HEK293 (cell line): ENCODE measurements around the gene EIF2D.
"Not testable (repeated sequence)": the region's sequence is repeated elsewhere in the genome, so short reads cannot be mapped to it uniquely, and the experiment has no call there.

ENCODE experiments used
- CTCF ChIA-PET: fragments of 350-600 bp; formaldehyde crosslinking; extraction: SDS; loops from one replicate; lab custom pipeline; 2021; ENCODE audit warnings: antibody characterized with exemption; lab: Yijun Ruan, JAX
- POLR2A ChIA-PET: fragments of 300-600 bp; formaldehyde crosslinking; extraction: SDS; loops from one replicate; lab custom pipeline; 2020; ENCODE audit warnings: antibody characterized with exemption, inconsistent platforms; lab: Yijun Ruan, JAX
- H3K27ac ChIP-seq: fragments of 200-500 bp; sonication (Bioruptor generic); 2 replicates; pipeline ENCODE4 v1.5.1; 2014; ENCODE audit warnings: low read depth, low read length, control low read depth, inconsistent platforms; ENCODE audit errors: extremely low read depth
- H3K36me3 ChIP-seq, 2 experiments: fragments of 200-500 bp in 1 of 2; sonication (Bioruptor generic) in 1 of 2; 1 replicate in 1 of 2; 2 replicates in 1 of 2; pipeline ENCODE4 v1.5.1; 2014 to 2017; ENCODE audit warnings: inconsistent platforms in 2 of 2, low read length in 2 of 2; ENCODE audit not compliant: control insufficient read depth in 2 of 2, insufficient read depth in 1 of 2
- H3K4me1 ChIP-seq: fragments of 200-500 bp; sonication (Bioruptor generic); 2 replicates; pipeline ENCODE4 v1.5.1; 2014; ENCODE audit warnings: mild to moderate bottlenecking, low read length, inconsistent platforms; ENCODE audit not compliant: control insufficient read depth, insufficient read depth
- H3K4me3 ChIP-seq: 2 replicates; pipeline ENCODE4 v1.5.1; 2011; ENCODE audit warnings: low read depth, mild to moderate bottlenecking, control low read depth, low read length, moderate library complexity
- H3K9me3 ChIP-seq: fragments of 200-500 bp; sonication (Bioruptor generic); 2 replicates; pipeline ENCODE4 v1.5.1; 2014; ENCODE audit warnings: low read depth, low read length, inconsistent platforms; ENCODE audit not compliant: control insufficient read depth, insufficient read depth
- GLI2 ChIP-seq: fragments of 450-650 bp; formaldehyde crosslinking; IDR thresholded peaks from 2 replicates; pipeline ENCODE4; 2017; ENCODE audit warnings: missing biosample characterization, missing genetic modification characterization, low read depth, borderline replicate concordance
- KLF10 ChIP-seq: fragments of 450-650 bp; IDR thresholded peaks from 2 replicates; pipeline ENCODE4 v1.5.1; 2018; ENCODE audit warnings: missing biosample characterization, mild to moderate bottlenecking, missing genetic modification characterization
- PRDM1 ChIP-seq: fragments of 450-650 bp; formaldehyde crosslinking; IDR thresholded peaks from 2 replicates; pipeline ENCODE4; 2016; ENCODE audit warnings: missing biosample characterization, missing genetic modification characterization
- SCRT1 ChIP-seq: fragments of 450-650 bp; formaldehyde crosslinking; IDR thresholded peaks from 2 replicates; pipeline ENCODE4 v1.5.1; 2016; ENCODE audit warnings: missing biosample characterization, missing genetic modification characterization, borderline replicate concordance
- SCRT2 ChIP-seq: fragments of 450-650 bp; formaldehyde crosslinking; IDR thresholded peaks from 2 replicates; pipeline ENCODE4 v1.5.1; 2016; ENCODE audit warnings: missing biosample characterization, missing genetic modification characterization
- ZBTB11 ChIP-seq: fragments of 450-650 bp; formaldehyde crosslinking; conservative IDR thresholded peaks from 2 replicates; pipeline ENCODE4 v1.5.1; 2016; ENCODE audit warnings: low read depth, missing biosample characterization, missing genetic modification characterization
- ZBTB17 ChIP-seq: fragments of 450-650 bp; formaldehyde crosslinking; IDR thresholded peaks from 2 replicates; pipeline ENCODE4 v1.5.1; 2016; ENCODE audit warnings: missing biosample characterization, missing genetic modification characterization
- ZNF10 ChIP-seq: fragments of 450-650 bp; formaldehyde crosslinking; IDR thresholded peaks from 2 replicates; pipeline ENCODE4 v1.5.1; 2017; ENCODE audit warnings: missing biosample characterization, missing genetic modification characterization
- ZNF184 ChIP-seq: fragments of 450-650 bp; IDR thresholded peaks from 2 replicates; pipeline ENCODE4 v1.5.1; 2018; ENCODE audit warnings: missing biosample characterization, mild to moderate bottlenecking, missing genetic modification characterization
- ZNF211 ChIP-seq: fragments of 450-650 bp; formaldehyde crosslinking; IDR thresholded peaks from 2 replicates; pipeline ENCODE4 v1.5.1; 2016; ENCODE audit warnings: low read depth, missing biosample characterization, missing genetic modification characterization
- ZNF274 ChIP-seq, 2 experiments: fragments of 200-500 bp in 1 of 2; fragments of 450-650 bp in 1 of 2; sonication (Bioruptor generic) in 1 of 2; formaldehyde crosslinking in 1 of 2; IDR thresholded peaks; 2 replicates each; pipeline versions ENCODE4 v1.5.1 to v1.6.1; 2014 to 2016; ENCODE audit warnings: borderline replicate concordance in 1 of 2, inconsistent platforms in 1 of 2, low read length in 1 of 2, missing biosample characterization in 1 of 2, missing genetic modification characterization in 1 of 2
- ZNF324 ChIP-seq: fragments of 450-650 bp; formaldehyde crosslinking; IDR thresholded peaks from 2 replicates; pipeline ENCODE4 v1.5.1; 2016; ENCODE audit warnings: missing biosample characterization, missing genetic modification characterization
- ZNF530 ChIP-seq: fragments of 450-650 bp; formaldehyde crosslinking; IDR thresholded peaks from 2 replicates; pipeline ENCODE4 v1.5.1; 2016; ENCODE audit warnings: low read depth, missing biosample characterization, missing genetic modification characterization
- ZNF626 ChIP-seq: fragments of 450-650 bp; sonication (Bioruptor Pico); formaldehyde crosslinking; IDR thresholded peaks from 2 replicates; pipeline ENCODE4 v1.5.1; 2018; ENCODE audit warnings: missing biosample characterization, missing genetic modification characterization, inconsistent platforms
- ZNF776 ChIP-seq: fragments of 450-650 bp; formaldehyde crosslinking; IDR thresholded peaks from 2 replicates; pipeline ENCODE4 v1.5.0; 2017; ENCODE audit warnings: missing biosample characterization, missing genetic modification characterization, borderline replicate concordance
- ZNF785 ChIP-seq: fragments of 450-650 bp; formaldehyde crosslinking; IDR thresholded peaks from 2 replicates; pipeline ENCODE4 v1.5.1; 2016; ENCODE audit warnings: missing biosample characterization, missing genetic modification characterization
- ZNF830 ChIP-seq: fragments of 450-650 bp; IDR thresholded peaks from 2 replicates; pipeline ENCODE4 v1.5.0; 2018; ENCODE audit warnings: missing biosample characterization, missing genetic modification characterization, low read depth, mild to moderate bottlenecking, moderate library complexity
- ZXDB ChIP-seq: fragments of 450-650 bp; formaldehyde crosslinking; IDR thresholded peaks from 2 replicates; pipeline ENCODE4 v1.5.1; 2016; ENCODE audit warnings: missing biosample characterization, missing genetic modification characterization

The EIF2D gene

GRCh38 chr1:206647224-206647623 is 35.0 kb upstream of the EIF2D start (continued):
- TF ChIP-seq ZBTB11 (tag by site-specific recombination) (no peak), ZXDB (no peak), ZNF776 (no peak), ZNF830 (tag by site-specific recombination) (no peak)

GRCh38 chr1:206646504-206646903 is 34.2 kb upstream of the EIF2D start:
- Histone ChIP-seq H3K27ac (no peak overlapping the region), H3K9me3 (no peaks in the 10 kb centered on the region), H3K4me1 (no peaks in the 10 kb centered on the region), H3K4me3 (no peak overlapping the region), H3K36me3 (peaks cover 0 to 42% of the 10 kb centered on the region in 2 experiments; a peak in 2 of 3 replicates)
- CTCF ChIA-PET: interaction anchor here (1.5 to 25.1 kb wide), 3 partner anchors 9 to 17 kb away, joined by 4 to 380 read pairs (median 30); partner anchors contain the start of gene DYRK3
- POLR2A ChIA-PET: no interaction called here
- TF ChIP-seq ZNF324 (tag by site-specific recombination): no peak
- TF ChIP-seq ZBTB17 (tag by site-specific recombination): no peak
- TF ChIP-seq PRDM1 (tag by site-specific recombination): no peak
- TF ChIP-seq, all 188 proteins: peak for 0

GRCh38 chr1:206643118-206643698 is 30.9 kb upstream of the EIF2D start:
- Histone ChIP-seq H3K4me3 (no peak overlapping the region), H3K4me1 (no peaks in the 10 kb centered on the region), H3K27ac (no peak overlapping the region), H3K9me3 (no peaks in the 10 kb centered on the region), H3K36me3 (peaks cover 8 to 41% of the 10 kb centered on the region in 2 experiments; a peak in 2 of 3 replicates)
- no peak for TF ChIP-seq ZXDB
- TF ChIP-seq SCRT2 (tag by site-specific recombination): no peak
- ChIA-PET POLR2A (no interaction called here), CTCF (interaction anchor here (0.7 kb wide), 1 partner anchor 16 kb away, joined by 3 read pairs; no protein-coding TSS in a partner anchor)

GRCh38 chr1:206642074-206642473 is 29.8 kb upstream of the EIF2D start:
- CTCF ChIA-PET: interaction anchor here (0.7 to 1.3 kb wide), 2 partner anchors 17 to 232 kb away, joined by 3 to 4 read pairs; no protein-coding TSS in a partner anchor
- H3K9me3 ChIP-seq, H3K4me3 ChIP-seq, POLR2A ChIA-PET, H3K27ac ChIP-seq, H3K4me1 ChIP-seq: not testable (repeated sequence)
- peak; percentile 84; the same call in 1 of the 2 replicates for TF ChIP-seq SCRT1
- TF ChIP-seq SCRT2 (tag by site-specific recombination): peak; percentile 94
- 0 out of 2 replicates have a peak, but pooled peaks have one; percentile 26 for TF ChIP-seq ZNF184 (tag by site-specific recombination)
- H3K36me3 ChIP-seq: peaks cover 8 to 30% of the 10 kb centered on the region in 2 experiments; a peak in 2 of 3 replicates

- CTCF ChIA-PET: interaction anchor here (1.1 to 2.5 kb wide), 3 partner anchors 27 to 158 kb away, joined by 3 to 14 read pairs (median 4); no protein-coding TSS in a partner anchor
- Histone ChIP-seq H3K27ac (no peak overlapping the region), H3K9me3 (no peaks in the 10 kb centered on the region), H3K36me3 (peaks cover 8 to 19% of the 10 kb centered on the region in 2 experiments; a peak in 2 of 3 replicates), H3K4me1 (peaks cover 11% of the 10 kb centered on the region), H3K4me3 (no peak overlapping the region)
- POLR2A ChIA-PET: interaction anchor here (0.5 to 0.7 kb wide), 2 partner anchors 11 to 47 kb away, joined by 3 read pairs; no protein-coding TSS in a partner anchor
- TF ChIP-seq ZNF274 (IDR thresholded peaks at IDR 0.05; ENCODE audit: low read length): no peak
- no peak for TF ChIP-seq ZNF274 (tag by site-specific recombination; IDR thresholded peaks at IDR 0.05; ENCODE audit: borderline replicate concordance)
- TF ChIP-seq ZNF10 (tag by site-specific recombination): no peak
- no peak for TF ChIP-seq ZNF211 (tag by site-specific recombination)
- TF ChIP-seq ZNF530 (tag by site-specific recombination): no peak
- TF ChIP-seq KLF10 (tag by site-specific recombination): no peak
- TF ChIP-seq PRDM1 (tag by site-specific recombination): no peak
- no peak for TF ChIP-seq ZNF626
- no peak for TF ChIP-seq ZNF785 (tag by site-specific recombination)
- TF ChIP-seq ZBTB11 (tag by site-specific recombination): no peak
- TF ChIP-seq GLI2: no peak
Measured at GRCh38 chr1:206637605-206638004, 25.3 kb upstream of the EIF2D start.
